Stimulated activated CD8-positive, alpha-beta memory T cell treated with anti-CD3 and anti-CD28 coated beads, Interleukin-7, amount 100 ng/mL, for 48 hours (primary cell): Measurements from ENCODE around the gene CLK4.

Source experiments
- DNase-seq, 2 donors: peaks; one replicate each; pipeline ENCODE4 v3.0.0-alpha.2; 2020; ENCODE audit warnings: low read depth in 1 of 2; ENCODE audit errors: extremely low read depth in 1 of 2

Gene CLK4

GRCh38 chr5:178555005-178555404, 71.8 kb downstream of the CLK4 start:
- DNase-seq: no peak

GRCh38 chr5:178554311-178554710, 72.5 kb downstream of the CLK4 start:
- DNase-seq: no peak

GRCh38 chr5:178553517-178553916, 73.3 kb downstream of the CLK4 start:
- no peak for DNase-seq
